Measurements from ENCODE around the gene ANKRD61. TPM values are rescaled to one million over a fixed set of nuclear protein-coding genes. Genes with fewer than 3 reads are reported as not detected.
A peak's percentile ranks its signal among the peaks of the same experiment; 100 is the strongest.

ANKRD61 gene
- total and polyA plus RNA-seq, 3 experiments from 2014 or later = 0.24 TPM; not detected in 2

DNA sequence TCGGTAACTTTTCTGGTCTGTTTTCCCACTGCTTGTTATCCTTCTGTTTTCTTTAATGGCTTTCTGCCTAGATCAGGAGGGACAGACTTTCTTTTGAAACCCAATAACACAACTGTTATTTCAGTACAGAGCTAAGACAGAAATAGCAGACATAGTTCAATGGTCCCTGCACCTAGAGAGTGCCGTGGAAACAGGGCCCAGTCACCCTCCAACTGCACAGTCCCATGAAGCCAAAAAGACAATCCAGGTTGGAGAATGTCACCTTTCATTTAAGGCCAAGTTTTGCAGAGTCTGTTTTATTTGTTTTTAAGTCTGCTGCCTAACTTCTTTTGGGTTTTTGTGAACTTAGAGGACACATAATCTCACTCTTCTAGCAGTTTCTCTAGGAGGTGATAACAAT is 19.6 kb upstream of the ANKRD61 start:
- H3K9me3 Mint-ChIP-seq = no peaks in the 10 kb centered on the region
- H3K27me3 ChIP-seq (ENCODE audit: insufficient read depth, low read length, poor library complexity, severe bottlenecking) = no peaks in the 10 kb centered on the region
- no peaks in the 10 kb centered on the region for H3K9me3 ChIP-seq (ENCODE audit: low read length)
- H3K4me3 Mint-ChIP-seq = peak overlapping the region in 1 of 7 donors; percentile 91
- peak overlapping the region in 2 of 8 donors; percentile 56 to 88 for H3K27ac Mint-ChIP-seq
- H3K36me3 Mint-ChIP-seq = peaks cover 0 to 39% (median 0%) of the 10 kb centered on the region in 3 donors
- POLR2A ChIA-PET = no interaction called here
- no peak overlapping the region for H3K4me3 ChIP-seq (ENCODE audit: low read length)
- H3K36me3 ChIP-seq (ENCODE audit: insufficient read depth, low read length) = peaks cover 14% of the 10 kb centered on the region
- peaks cover 31 to 55% (median 39%) of the 10 kb centered on the region in 3 donors for H3K4me1 Mint-ChIP-seq
- CTCF ChIA-PET = no interaction called here
- no peak overlapping the region for H3K27ac ChIP-seq (ENCODE audit: low read depth, low read length)
- DNase-seq = no peak
- peaks cover 6% of the 10 kb centered on the region for H3K4me1 ChIP-seq (ENCODE audit: insufficient read depth, low read length)
- H3K27me3 Mint-ChIP-seq = no peaks in the 10 kb centered on the region

DNA sequence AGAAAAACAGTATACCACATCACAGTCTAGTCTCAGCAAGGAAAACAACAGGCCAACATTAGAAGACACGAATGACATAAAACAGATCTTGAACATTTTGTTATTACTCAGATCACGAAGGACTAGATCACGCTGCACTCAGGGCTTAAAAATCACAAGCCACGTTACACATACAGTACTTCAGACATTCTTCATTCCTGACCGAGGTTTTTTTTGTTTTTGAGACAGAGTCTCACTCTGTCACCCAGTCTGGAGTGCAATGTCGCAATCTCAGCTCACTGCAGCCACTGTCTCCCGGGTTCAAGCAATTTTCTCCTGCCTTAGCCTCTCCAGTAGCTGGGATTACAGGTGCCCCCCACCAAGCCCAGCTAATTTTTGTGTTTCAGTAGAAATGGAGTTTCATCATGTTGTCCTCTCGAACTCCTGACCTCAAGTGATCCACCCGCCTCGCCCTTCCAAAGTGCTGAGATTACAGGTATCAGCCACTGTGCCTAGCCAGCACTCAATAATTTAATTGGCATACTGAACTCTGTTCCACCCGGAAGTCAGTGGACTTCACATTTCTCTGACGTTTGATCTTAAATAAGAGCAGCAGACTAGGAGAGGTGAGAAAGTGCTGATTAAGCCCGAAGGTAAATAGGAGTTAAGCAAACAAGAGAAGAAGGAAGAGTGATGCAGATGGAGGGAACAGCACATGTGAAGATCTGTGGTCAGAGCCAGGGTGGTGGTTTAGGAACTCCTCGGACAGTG is 18.6 kb upstream of the ANKRD61 start:
- CTCF ChIA-PET = no interaction called here

DNA sequence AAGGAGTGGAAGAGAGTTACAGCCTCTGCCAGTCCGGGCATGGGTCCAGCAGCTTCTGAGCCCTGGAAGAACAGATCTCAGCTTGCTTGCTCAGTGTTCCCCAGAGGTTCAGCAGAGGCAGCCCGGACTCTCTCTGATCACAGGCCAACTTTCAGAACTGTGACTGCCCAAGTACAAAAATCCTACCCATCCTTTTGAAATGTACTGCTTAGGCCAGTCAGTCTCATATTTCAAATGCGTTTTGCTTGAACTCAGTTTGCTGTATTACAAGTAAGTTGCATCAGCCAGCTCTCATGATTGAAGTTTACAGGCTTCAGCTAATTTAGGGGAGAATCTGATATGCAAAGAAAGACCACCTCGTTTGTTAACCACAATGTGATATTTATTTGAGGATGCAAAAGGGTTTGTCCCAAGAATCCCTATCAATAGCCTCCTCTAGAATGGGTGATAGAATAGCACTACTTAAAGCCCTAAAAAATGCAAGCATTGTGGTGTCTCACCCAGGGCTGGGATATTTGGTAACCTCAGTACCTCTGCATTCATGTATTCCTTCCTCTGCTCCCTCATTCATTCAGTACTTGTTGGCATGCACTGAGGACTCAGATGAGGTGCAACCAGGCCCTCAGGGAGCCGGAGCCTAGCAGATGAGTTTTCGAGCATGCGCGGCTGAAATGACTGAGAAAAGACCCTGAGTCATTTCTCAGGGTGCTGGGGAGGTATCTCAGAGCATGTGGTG is 15.1 kb upstream of the ANKRD61 start:
- Histone ChIP-seq H3K4me3 (ENCODE audit: low read length) (no peak overlapping the region), H3K27ac (ENCODE audit: low read depth, low read length) (peak overlapping the region; percentile 56), H3K9me3 (ENCODE audit: low read length) (no peaks in the 10 kb centered on the region), H3K4me1 (ENCODE audit: insufficient read depth, low read length) (no peaks in the 10 kb centered on the region), H3K27me3 (ENCODE audit: insufficient read depth, low read length, poor library complexity, severe bottlenecking) (no peaks in the 10 kb centered on the region), H3K36me3 (ENCODE audit: insufficient read depth, low read length) (peaks cover 22% of the 10 kb centered on the region)
- peaks cover 14 to 28% (median 19%) of the 10 kb centered on the region in 3 donors for H3K4me1 Mint-ChIP-seq
- ChIA-PET POLR2A (no interaction called here), CTCF (interaction anchor here (0.9 kb wide), 1 partner anchor 8 kb away, joined by 3 read pairs; no protein-coding TSS in a partner anchor)
- H3K9me3 Mint-ChIP-seq = no peaks in the 10 kb centered on the region
- H3K27ac Mint-ChIP-seq = peak overlapping the region in 1 of 8 donors; percentile 46
- no peak overlapping the region for H3K4me3 Mint-ChIP-seq
- DNase-seq = no peak
- peaks cover 0 to 2% of the 10 kb centered on the region in 2 donors for H3K27me3 Mint-ChIP-seq
- H3K36me3 Mint-ChIP-seq = peaks cover 0 to 66% (median 2%) of the 10 kb centered on the region in 3 donors

More for the DNA sequence above, 18.6 kb upstream of the ANKRD61 start:
- no peaks in the 10 kb centered on the region for H3K9me3 Mint-ChIP-seq
- Histone ChIP-seq H3K27me3 (ENCODE audit: insufficient read depth, low read length, poor library complexity, severe bottlenecking) (no peaks in the 10 kb centered on the region), H3K4me3 (ENCODE audit: low read length) (no peak overlapping the region), H3K36me3 (ENCODE audit: insufficient read depth, low read length) (peaks cover 19% of the 10 kb centered on the region), H3K9me3 (ENCODE audit: low read length) (no peaks in the 10 kb centered on the region), H3K4me1 (ENCODE audit: insufficient read depth, low read length) (peaks cover 6% of the 10 kb centered on the region), H3K27ac (ENCODE audit: low read depth, low read length) (no peak overlapping the region)
- H3K4me3 Mint-ChIP-seq = peak overlapping the region in 2 of 7 donors; percentile 13 to 48
- POLR2A ChIA-PET = no interaction called here
- DNase-seq = no peak
- peak overlapping the region in 5 of 8 donors; percentile 23 to 88 (median 56) for H3K27ac Mint-ChIP-seq
- H3K36me3 Mint-ChIP-seq = peaks cover 0 to 48% (median 0%) of the 10 kb centered on the region in 3 donors
- H3K27me3 Mint-ChIP-seq = no peaks in the 10 kb centered on the region
- peaks cover 27 to 47% (median 35%) of the 10 kb centered on the region in 3 donors for H3K4me1 Mint-ChIP-seq

DNA sequence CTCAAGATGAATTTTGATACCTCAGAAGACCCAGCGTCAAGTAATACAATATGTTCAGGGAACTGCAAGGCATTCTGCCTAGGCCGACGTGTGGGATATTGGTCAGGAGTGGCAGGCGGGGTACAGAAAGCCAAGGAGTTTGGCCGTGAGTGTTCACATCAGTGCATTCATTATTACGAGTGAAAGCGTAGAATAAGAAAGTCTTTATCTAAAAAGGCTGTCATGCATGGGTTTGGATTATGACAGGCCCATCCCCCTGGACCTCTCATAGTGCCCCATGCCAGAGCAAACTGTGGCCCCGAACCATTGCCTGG is 14.6 kb upstream of the ANKRD61 start:
- Histone ChIP-seq H3K9me3 (ENCODE audit: low read length) (no peaks in the 10 kb centered on the region), H3K27ac (ENCODE audit: low read depth, low read length) (peak overlapping the region; percentile 56), H3K27me3 (ENCODE audit: insufficient read depth, low read length, poor library complexity, severe bottlenecking) (no peaks in the 10 kb centered on the region), H3K4me1 (ENCODE audit: insufficient read depth, low read length) (no peaks in the 10 kb centered on the region), H3K4me3 (ENCODE audit: low read length) (no peak overlapping the region), H3K36me3 (ENCODE audit: insufficient read depth, low read length) (peaks cover 26% of the 10 kb centered on the region)
- no peak overlapping the region for H3K4me3 Mint-ChIP-seq
- ChIA-PET POLR2A (no interaction called here), CTCF (no interaction called here)
- H3K4me1 Mint-ChIP-seq = peaks cover 10 to 23% (median 15%) of the 10 kb centered on the region in 3 donors
- peaks cover 0 to 66% (median 2%) of the 10 kb centered on the region in 3 donors for H3K36me3 Mint-ChIP-seq
- H3K27me3 Mint-ChIP-seq = peaks cover 0 to 2% of the 10 kb centered on the region in 2 donors
- H3K27ac Mint-ChIP-seq = peak overlapping the region in 1 of 8 donors; percentile 8
- no peaks in the 10 kb centered on the region for H3K9me3 Mint-ChIP-seq
- DNase-seq = no peak

DNA sequence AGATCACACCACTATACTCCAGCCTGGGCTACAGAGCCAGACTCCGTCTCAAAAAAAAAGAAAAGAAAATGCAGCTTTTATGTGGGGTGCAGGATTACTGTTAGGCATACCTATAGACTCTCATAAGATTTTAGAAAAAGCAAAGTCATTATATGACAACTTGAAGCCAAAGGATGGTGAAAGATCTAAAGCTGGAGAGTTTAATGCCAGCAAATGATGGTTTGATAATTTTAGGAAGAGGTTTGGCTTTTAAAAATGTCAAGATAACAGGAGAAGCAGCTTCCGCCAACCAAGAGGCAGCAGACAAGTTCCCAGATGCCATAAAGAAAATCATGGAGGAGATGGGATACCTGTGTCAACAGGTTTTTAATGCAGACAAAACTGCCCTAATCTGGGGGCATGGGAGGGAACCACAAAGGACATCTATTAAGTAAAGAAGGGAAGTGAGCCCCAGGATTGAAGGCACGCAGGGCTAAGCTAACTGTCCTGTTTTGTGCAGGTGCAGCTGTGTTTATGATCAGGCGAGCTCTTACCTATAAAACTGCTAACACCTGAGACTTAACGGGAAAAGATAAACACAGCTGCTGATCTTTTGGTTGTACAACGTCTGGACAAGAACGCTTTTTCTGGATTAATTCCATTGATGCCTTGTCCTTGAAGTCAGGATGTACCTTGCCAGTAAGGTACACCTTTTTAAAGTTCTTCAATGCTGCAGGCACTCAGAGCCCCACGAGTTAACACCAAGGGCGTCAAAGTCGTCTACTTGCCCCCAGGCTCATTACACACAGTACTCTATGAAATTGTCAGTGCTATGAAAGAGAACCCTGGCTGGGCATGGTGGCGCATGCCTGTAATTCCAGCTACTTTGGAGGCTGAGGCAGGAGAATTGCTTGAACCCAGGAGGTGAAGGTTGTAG is 10.5 kb upstream of the ANKRD61 start:
- Mint-ChIP-seq H3K36me3 (peaks cover 11 to 84% (median 19%) of the 10 kb centered on the region in 3 donors), H3K9me3 (no peaks in the 10 kb centered on the region), H3K4me1 (no peaks in the 10 kb centered on the region), H3K27me3 (peaks cover 0 to 2% of the 10 kb centered on the region in 2 donors), H3K27ac (peak overlapping the region in 4 of 8 donors; percentile 3 to 67 (median 29)), H3K4me3 (peak overlapping the region in 1 of 7 donors; percentile 35)
- Histone ChIP-seq H3K9me3 (ENCODE audit: low read length) (no peaks in the 10 kb centered on the region), H3K27ac (ENCODE audit: low read depth, low read length) (no peak overlapping the region), H3K36me3 (ENCODE audit: insufficient read depth, low read length) (peaks cover 46% of the 10 kb centered on the region), H3K4me1 (ENCODE audit: insufficient read depth, low read length) (peaks cover 5% of the 10 kb centered on the region), H3K4me3 (ENCODE audit: low read length) (no peak overlapping the region), H3K27me3 (ENCODE audit: insufficient read depth, low read length, poor library complexity, severe bottlenecking) (no peaks in the 10 kb centered on the region)
- POLR2A ChIA-PET = no interaction called here
- no peak for DNase-seq
- CTCF ChIA-PET = interaction anchor here (0.8 to 0.9 kb wide), 2 partner anchors 23 to 86 kb away, joined by 3 read pairs; no protein-coding TSS in a partner anchor

DNA sequence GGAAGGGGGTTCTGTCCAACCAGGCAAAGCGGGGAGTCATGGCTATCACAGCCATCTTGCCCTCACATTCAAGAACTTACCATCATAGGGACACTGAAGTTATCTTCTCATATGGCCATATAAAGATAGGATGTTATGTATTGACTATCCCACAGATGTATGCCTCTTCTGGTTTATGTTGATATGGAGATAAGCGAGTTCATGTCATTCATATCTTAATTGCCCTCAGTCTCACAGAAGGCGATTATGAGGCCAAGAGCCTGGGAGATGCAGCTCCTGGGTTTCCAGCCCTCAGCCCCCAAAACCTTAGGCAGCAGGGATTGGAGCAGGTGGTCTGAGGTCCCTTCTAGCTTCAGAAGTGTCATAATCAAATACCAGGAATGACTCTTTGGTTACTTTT is 8.5 kb upstream of the ANKRD61 start:
- Mint-ChIP-seq H3K27me3 (peaks cover 0 to 2% of the 10 kb centered on the region in 2 donors), H3K4me3 (no peak overlapping the region), H3K27ac (peak overlapping the region in 5 of 8 donors; percentile 11 to 79 (median 29)), H3K36me3 (peaks cover 11 to 84% (median 25%) of the 10 kb centered on the region in 3 donors), H3K9me3 (no peaks in the 10 kb centered on the region), H3K4me1 (peaks cover 17 to 19% (median 18%) of the 10 kb centered on the region in 3 donors)
- H3K27ac ChIP-seq (ENCODE audit: low read depth, low read length) = no peak overlapping the region
- H3K36me3 ChIP-seq (ENCODE audit: insufficient read depth, low read length) = peaks cover 34% of the 10 kb centered on the region
- H3K9me3 ChIP-seq (ENCODE audit: low read length) = no peaks in the 10 kb centered on the region
- no peak for DNase-seq
- POLR2A ChIA-PET = no interaction called here
- H3K4me3 ChIP-seq (ENCODE audit: low read length) = no peak overlapping the region
- CTCF ChIA-PET = interaction anchor here (1.0 to 1.9 kb wide), 2 partner anchors 34 to 84 kb away, joined by 3 to 6 read pairs; no protein-coding TSS in a partner anchor
- H3K27me3 ChIP-seq (ENCODE audit: insufficient read depth, low read length, poor library complexity, severe bottlenecking) = no peaks in the 10 kb centered on the region
- H3K4me1 ChIP-seq (ENCODE audit: insufficient read depth, low read length) = peaks cover 20% of the 10 kb centered on the region

DNA sequence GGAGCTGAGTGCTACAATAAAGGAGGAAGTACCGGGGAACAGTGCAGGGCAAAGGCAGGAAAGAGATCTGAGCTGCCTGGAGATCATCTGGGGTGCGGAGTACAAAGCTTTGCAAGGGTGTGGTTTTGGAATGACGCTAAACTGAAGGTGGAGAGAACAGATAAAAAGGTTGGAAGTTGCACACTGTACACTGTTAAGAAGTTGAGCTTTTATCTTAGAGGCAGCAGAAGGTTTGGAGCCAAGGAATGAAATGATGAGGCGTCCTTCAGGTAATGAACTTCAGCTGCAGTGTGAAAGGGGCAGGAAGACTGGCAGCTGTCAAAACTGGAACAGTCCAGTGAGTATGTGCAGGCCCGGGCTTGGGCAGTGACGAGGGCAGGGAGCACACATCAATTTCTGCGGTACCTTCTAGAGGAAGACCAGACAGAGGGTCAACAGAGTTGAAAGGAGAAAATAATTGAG is 7.2 kb upstream of the ANKRD61 start:
- Histone ChIP-seq H3K27ac (ENCODE audit: low read depth, low read length) (no peak overlapping the region), H3K9me3 (ENCODE audit: low read length) (no peaks in the 10 kb centered on the region), H3K27me3 (ENCODE audit: insufficient read depth, low read length, poor library complexity, severe bottlenecking) (no peaks in the 10 kb centered on the region), H3K4me1 (ENCODE audit: insufficient read depth, low read length) (peaks cover 20% of the 10 kb centered on the region), H3K36me3 (ENCODE audit: insufficient read depth, low read length) (peaks cover 32% of the 10 kb centered on the region), H3K4me3 (ENCODE audit: low read length) (no peak overlapping the region)
- H3K27me3 Mint-ChIP-seq = peaks cover 0 to 2% of the 10 kb centered on the region in 2 donors
- H3K27ac Mint-ChIP-seq = peak overlapping the region in 5 of 8 donors; percentile 28 to 91 (median 62)
- ChIA-PET CTCF (interaction anchor here (1.5 to 1.9 kb wide), 3 partner anchors 9 to 83 kb away, joined by 3 to 6 read pairs (median 4); no protein-coding TSS in a partner anchor), POLR2A (interaction anchor here (0.5 kb wide), 1 partner anchor 17 kb away, joined by 3 read pairs; no protein-coding TSS in a partner anchor)
- peaks cover 15 to 90% (median 29%) of the 10 kb centered on the region in 3 donors for H3K36me3 Mint-ChIP-seq
- H3K9me3 Mint-ChIP-seq = no peaks in the 10 kb centered on the region
- DNase-seq = no peak
- H3K4me3 Mint-ChIP-seq = peak overlapping the region in 1 of 7 donors; percentile 51
- peaks cover 18 to 23% (median 18%) of the 10 kb centered on the region in 3 donors for H3K4me1 Mint-ChIP-seq

All from CD8-positive, alpha-beta memory T cell (primary cell).